Left kidney (tissue), 8 donors: Measurements from ENCODE around the gene ZC3H12A. TPM values are rescaled to one million over a fixed set of nuclear protein-coding genes. Genes with fewer than 3 reads are reported as not detected.
A peak's percentile ranks its signal among the peaks of the same experiment; 100 is the strongest.

Source experiments
- DNase-seq: peaks from one replicate; pipeline ENCODE4 v3.0.0-alpha.2; 2013
- long read RNA-seq, 8 donors: transcript quantifications; one replicate each; lab custom pipeline, GENCODE V29; 2026
- polyA plus RNA-seq: library from polyadenylated mRNA; unstranded; fragments of 120-200 nt; gene quantifications from one replicate; pipeline ENCODE4 v1.2.1, GENCODE V29; 2013; ENCODE audit not compliant: insufficient read length

The ZC3H12A gene
- 1.7 TPM for polyA plus RNA-seq
- long read RNA-seq, donor 1, result 0 reads
- long read RNA-seq, donor 2, result 0 reads
- long read RNA-seq, donor 3, result 0 reads
- long read RNA-seq, donor 4, result 0 reads
- long read RNA-seq, donor 5, result 0 reads
- long read RNA-seq, donor 6, result 0 reads
- long read RNA-seq, donor 7, result 0 reads
- long read RNA-seq, donor 8, result 0 reads

GRCh38 chr1:37474046-37474696 lies at the start of gene ZC3H12A:
TSS of gene ZC3H12A (plus strand) at chr1:37474580. CDS start at chr1:37475497, 917 bp downstream.
- peak; percentile 85 for DNase-seq

DNA sequence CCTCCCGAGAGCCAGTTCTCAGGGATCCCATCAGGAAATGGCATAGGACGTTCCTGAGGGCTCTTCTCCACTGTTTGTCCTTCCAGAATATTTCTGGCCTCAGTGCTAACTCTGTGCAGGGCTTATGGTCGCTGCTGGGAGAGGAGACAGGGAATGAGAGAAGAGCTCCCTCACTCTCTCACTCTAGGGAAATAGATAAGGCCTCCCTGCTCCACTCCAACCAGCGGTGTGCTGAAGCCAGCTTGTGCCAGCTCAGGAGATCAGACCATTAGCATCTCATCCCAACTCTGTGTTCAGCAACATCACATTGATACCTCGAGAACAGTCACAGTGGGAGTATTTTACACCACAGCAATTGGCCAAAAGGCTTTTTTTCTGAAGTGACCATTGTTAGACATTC lies 49.2 kb upstream of the ZC3H12A start:
- no peak for DNase-seq

- DNase-seq, result no peak
Observed at GRCh38 chr1:37429029-37429428, 45.4 kb upstream of the ZC3H12A start.

DNA sequence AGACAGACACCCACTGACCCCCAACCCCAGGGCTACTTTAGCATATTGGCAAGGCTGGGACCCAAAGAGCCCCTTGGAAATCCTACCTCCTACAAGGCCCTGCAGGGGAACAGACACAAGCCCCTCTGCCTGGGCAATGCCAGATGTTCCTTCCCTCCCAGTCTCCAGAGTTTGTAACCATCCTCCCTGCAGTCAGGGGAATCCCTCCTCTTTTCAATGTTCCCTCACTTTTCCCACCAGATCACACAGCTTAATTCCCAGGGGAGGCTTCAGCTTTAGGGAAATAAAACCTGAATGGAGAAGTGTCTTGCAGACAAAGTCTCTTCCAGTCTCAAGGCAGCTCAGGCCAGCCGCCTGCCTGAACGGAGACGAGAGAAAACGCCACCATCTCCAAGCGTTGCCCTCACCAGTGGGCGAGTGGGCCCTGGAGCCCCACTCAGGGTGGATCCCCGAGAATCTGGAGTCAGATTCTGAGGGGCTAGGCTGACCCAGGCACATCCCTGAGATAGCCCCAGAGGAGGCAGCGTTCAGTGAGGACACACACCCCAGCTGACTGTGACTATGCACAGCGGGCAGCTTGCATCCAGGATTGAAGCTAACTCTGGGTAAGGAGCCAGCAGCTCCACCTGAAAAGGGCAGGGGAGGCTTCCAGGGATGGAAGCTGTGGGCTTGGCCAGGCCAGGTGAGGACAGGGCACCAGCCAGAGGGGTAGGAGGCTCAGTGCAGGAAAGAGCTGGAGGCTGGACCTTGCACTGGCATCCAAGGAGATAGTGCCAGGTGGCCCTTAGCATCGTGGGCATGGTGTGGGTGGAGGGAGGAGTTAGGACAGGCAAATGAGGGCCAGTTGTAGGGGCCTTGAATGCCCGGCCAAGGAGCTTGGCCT lies 44.0 kb upstream of the ZC3H12A start:
- DNase-seq, result no peak

DNA sequence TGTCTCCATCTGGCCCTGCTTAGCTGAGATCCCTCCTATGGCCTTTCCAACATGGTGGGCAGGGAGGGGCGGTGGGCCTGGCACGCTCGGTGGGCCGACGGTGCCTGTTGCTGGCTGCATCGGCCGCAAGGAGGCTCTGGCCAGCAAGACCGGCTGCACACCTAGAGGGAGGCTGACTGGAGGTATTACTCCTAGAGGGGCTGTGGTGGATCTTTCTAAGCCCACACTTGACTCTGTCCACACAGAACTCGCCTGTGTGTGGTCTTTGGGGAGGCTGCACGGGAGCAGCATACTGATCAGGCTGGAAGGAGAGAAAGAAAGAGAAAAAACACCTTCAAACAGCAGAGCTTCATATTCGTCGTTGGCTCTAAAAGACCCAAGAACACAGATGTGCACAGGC lies 41.7 kb upstream of the ZC3H12A start:
- no peak for DNase-seq

GRCh38 chr1:37433171-37433570 lies 41.2 kb upstream of the ZC3H12A start:
- no peak for DNase-seq

- DNase-seq, result peak; percentile 36
Observed at GRCh38 chr1:37434292-37435225, 39.8 kb upstream of the ZC3H12A start.

DNA sequence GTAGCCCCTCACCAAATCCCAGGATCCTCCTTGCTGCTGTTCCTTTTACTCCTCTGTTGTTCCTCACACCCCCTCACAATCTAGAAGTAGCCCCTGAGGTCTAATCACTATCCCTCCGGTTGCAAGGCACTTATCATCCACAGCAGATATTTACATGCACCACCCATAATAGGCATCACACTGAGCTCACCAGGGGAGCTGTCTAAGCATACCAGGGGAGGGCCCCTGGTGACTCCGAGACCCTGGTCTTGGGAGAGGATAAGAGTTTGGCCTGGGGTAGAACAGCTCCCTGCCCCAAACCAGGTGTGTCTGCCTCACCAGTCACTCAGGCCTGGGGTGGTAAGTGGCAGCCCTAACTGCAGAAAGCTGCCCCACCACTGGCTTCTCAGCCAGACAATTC lies 37.3 kb upstream of the ZC3H12A start:
- no peak for DNase-seq

DNA sequence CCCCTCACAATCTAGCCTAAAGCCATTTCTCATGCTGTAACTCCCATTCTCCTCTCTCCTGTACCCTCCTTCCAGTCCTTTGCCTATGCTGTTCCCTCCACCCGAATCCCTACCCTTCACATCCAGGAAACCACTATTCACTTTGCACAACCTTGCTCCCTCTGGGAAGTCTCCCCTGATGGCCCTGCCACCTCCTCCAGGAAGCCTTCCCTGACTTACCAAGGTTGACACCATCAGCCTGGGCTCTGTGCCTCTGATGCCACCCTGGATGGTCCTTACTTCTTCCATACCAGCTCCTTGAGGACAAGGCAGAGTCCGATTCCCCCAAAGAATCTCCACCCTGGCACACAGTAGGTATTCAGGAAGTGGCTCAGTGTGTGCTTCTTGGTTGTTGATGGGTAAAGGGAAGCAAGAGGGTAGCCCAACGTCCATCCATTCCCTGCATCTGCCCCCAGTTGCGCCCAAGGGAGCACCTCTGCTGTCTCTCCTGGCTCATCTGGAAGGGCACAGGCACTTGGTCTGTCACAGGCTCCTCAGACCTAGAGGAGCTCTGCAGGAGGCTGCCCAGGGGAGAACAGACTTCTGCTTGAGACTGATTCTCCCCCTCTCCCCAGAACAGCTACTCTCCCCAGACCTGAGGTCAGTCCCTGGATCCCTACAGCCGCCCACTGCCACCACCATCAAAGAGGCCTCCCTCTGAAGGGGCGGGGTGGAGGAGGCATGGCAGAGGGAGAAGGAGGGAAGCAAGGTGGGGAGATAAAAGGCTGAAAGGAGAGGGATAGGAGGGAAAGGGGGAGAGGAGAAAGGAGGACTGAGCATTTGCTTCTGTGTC lies 36.1 kb upstream of the ZC3H12A start:
- no peak for DNase-seq

DNA sequence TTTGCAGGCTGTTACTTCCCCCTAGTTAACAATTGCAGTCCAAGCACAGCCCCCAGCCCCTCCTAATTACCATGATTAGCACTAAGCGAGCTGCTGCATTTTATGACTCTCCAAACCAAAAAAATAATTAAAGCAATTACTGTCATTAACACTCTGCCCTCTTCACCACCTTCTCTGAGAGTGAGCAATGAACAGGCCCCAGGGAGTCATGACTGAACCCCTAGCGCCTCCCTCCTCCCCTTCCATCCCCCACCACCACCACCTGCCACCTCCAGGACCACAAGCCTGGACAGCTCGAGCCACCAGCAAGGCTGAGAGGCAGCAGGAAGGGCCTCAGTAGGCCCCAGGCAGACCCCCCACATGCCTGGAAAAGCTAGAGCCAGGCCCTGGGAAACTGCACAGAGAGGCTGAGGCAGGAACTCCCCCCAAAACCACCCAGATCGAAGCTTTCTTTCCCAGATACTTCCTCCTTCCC lies 35.5 kb upstream of the ZC3H12A start:
- no peak for DNase-seq

DNA sequence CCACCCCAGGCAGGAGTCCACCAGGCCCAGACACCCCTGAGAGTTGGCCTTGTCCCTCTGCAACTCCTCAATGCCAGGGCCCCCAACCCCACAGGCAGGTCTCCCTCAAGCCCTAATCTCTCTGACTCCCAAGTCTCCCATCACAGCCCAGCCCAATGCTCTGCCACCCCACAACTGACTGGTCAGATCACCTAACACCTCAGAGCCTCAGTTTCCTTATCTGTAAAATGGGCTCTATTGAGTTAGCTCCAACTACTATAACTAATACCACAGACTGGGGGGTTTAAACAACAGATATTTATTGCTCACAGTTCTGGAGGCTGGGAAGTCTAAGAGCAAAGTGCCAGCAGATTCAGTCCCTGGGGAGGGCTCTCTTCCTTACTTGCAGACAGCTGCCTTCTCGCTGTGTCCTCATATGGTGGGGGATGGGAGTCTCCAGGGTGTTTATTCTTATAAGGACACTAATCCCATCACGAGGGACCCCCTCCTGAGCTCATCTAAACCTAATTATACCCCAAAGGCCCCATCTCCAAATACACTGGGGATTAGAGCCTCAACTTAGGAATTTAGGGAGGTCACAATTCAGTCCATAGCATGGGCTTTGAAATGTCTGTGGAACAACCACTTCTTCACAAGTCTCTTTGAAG lies 34.9 kb upstream of the ZC3H12A start:
- no peak for DNase-seq

DNA sequence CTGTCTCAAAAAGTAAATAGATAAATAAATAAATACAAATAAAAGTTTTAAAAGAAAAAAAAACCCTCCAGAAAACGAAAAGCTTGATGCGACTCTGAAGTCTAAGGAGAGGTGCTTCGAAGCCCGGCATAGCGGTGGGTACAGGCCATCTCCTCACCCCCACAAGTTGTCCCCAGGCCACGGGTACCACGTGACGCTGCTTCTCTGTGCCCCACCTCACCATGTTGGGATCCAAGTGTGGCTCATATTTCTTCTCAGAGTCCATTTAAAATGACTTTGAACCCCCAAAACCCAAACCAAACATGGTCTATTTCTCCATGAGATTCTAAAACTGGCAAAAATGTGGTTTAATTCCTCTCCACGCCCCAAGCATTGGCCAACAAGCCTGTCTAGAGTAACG lies 32.9 kb upstream of the ZC3H12A start:
- no peak for DNase-seq

- DNase-seq, result no peak
Observed at GRCh38 chr1:37442139-37442538, 32.2 kb upstream of the ZC3H12A start.

DNA sequence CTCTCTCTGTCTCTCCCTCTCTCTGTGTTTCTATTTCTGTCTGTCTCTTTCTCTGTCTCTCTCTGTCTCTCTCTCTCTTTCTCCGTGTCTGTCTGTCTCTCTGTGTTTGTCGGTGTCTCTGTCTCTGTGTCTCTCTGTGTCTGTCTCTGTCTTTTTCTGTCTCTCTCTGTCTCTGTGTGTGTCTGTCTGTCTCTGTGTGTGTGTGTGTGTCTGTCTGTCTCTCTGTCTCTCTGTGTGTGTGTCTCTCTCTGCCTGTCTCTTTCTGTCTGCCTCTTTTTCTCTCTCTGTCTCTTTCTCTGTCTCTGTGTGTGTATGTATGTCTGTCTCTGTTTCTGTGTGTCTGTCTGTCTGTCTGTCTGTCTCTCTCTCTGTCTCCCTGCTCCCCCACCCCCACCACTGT lies 31.7 kb upstream of the ZC3H12A start:
- no peak for DNase-seq

DNA sequence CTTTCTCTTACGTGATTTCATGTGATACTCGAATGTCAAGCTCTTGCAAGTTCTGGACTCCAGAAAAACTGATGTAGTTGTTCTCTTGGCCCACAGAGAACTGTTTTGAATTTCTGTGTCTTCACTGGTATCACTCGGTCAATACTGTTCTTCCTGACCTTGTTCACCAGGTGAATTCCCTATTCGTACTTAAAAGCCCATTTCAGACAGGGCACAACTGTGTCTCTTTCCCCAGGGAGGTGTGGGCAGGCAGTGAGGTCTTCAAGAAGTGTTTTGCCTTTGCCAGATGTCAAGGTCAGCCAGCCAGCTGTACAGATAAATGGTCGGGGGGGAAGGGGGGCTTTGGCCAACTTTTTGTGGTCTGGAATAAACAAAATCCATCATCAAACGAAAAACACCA lies 27.5 kb upstream of the ZC3H12A start:
- DNase-seq, result no peak

- no peak for DNase-seq
Observed at GRCh38 chr1:37448185-37448584, 26.2 kb upstream of the ZC3H12A start.

- DNase-seq, result no peak
Observed at GRCh38 chr1:37448691-37449417, 25.5 kb upstream of the ZC3H12A start.

DNA sequence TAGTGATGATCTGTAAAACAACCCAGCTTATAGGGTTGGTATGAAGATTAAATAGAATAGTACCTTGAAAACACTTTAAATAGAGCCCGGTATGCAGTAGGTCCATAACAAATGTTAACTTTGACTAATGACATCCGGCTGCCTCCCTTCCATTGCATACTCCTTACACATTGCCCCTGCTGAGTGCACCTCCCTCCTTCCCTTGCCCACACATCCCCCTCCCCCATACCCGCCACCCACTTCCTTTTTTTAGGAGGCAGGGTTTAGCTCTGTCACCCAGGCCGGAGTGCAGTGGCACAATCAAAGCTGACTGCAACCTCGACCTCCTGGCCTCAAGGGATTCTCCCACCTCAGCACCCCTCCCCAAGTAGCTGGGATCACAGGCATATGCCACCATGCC lies 24.4 kb upstream of the ZC3H12A start:
- DNase-seq, result no peak

DNA sequence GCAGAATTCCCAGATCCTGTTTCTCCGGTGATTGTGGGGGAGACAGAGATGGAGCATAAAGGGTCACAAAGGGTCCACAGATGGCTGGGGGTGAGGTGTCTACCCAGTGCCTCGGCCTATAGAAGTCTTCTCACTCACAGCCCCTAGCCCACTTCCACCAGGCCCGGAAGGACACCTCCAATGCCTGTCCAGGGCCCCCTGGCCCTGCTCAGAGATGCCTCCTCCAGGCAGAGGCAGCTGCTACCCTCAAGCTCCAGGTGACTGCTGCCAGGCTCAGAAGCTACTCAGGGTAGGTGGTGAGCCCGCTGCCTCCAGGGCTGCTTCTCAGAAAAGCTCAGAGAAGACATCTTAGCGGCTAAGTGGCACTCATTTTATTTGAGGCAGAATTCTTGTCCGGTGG lies 22.0 kb upstream of the ZC3H12A start:
- no peak for DNase-seq

DNA sequence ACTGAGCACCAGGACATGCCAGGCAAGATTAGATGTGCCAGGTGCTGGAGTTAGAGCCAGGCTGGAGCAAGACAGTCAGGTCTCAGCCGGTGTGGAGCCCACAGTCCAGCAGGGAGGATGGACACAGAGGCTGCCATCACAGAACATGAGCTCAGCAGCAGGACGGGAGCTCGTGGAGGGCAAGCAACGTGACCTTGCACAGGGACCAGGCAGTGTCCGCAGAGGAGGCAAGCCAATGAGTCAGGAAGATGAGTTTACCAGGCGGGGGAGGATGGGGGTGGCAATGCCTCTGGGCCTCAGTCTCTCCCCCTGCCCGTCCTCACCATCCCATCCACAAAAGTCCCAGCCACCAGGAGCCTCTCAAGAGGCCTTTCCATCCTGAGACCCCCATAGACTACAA lies 20.7 kb upstream of the ZC3H12A start:
- DNase-seq, result no peak
